ENCODE results near the gene ANO1.
"Not testable (repeated sequence)": the region's sequence is repeated elsewhere in the genome, so short reads cannot be mapped to it uniquely, and the experiment has no call there.

ANO1 gene

DNA sequence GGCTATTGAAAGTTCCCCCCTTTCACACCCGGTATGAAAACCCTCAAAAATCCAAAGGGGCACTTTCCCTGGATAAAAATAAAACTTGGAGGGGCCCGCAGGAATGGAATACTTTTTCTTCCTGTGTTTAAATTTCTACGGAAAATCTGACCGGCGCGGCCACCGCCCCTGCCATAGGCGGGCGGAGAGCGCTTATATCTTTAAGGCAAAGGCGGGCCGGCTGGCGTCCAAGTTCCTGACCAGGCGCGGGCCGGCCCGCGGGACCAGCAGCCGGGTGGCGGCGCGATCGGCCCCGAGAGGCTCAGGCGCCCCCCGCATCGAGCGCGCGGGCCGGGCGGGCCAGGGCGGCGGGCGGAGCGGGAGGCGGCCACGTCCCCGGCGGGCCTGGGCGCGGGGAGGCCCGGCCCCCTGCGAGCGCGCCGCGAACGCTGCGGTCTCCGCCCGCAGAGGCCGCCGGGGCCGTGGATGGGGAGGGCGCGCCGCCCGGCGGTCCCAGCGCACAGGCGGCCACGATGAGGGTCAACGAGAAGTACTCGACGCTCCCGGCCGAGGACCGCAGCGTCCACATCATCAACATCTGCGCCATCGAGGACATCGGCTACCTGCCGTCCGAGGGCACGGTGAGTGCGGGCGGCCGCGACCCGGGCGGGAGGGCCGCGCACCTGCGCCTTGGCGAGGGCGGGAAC, at the start of gene ANO1:
ANO1 (plus strand) TSS at position 223 of the 686 bp plus-strand sequence; CDS start at position 513, 290 bp downstream.
- no peak for DNase-seq

DNA sequence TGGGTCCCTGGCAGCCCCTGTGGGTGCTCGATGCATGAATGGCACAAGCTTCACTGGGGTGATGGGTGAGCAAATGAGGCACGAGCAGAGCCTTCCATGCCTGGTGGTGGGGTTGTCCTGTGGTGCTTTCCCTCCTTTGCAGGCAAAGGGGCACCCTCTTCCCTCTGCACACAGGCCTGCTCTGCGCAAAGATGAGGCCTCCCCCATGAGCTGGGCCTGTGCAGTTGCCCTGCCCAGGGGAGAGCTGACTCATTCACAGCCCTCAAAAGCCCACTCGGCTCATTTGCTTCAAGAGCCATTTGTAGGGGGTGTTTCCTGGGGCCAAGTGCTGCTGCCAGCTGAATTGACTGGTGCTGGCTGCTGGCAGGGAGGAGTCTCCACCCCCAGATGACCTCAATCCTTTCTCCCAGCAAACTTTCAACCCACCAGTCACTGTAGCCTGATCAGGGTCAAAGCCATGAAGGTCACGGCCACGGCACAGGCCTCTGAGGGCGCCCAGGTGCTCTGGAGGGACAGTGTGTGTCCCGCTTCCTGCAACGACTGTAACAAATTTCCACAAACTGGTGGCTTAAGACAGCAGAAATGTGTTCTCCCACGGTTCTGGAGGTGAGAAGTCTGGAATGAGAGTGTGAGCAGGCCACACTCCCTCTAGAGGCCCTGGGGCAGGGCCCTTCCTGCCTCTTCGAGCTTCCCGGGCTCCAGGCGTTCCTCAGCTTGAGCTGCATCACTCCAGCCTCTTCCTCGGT, 48.8 kb upstream of the ANO1 start:
- DNase-seq, result no peak

DNA sequence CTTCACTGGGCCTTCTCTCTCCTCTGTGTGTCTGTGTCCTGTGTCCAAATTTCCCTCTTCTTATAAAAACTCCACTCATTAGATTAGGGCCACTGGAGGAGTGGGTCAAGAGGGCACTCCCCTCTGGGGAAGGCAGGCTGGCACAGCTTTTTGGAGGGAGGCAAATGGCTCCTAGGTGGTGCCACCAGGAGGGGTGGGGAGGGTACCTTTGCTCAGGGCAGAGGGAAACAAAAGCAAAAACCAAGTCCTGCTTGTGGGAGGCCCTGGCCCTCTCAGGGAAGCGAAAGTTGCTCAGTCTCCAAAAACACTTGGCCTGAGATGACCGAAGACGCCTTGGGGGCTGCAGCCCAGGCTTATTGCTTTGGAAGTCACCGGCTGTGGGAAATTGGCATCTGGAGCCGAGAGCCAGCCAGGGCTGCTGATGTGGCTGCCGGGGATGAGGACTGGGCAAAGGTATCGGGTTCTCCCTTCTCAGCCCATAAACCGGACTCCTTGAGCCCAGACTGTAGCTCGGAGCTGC, 48.2 kb upstream of the ANO1 start:
- DNase-seq, result no peak

DNA sequence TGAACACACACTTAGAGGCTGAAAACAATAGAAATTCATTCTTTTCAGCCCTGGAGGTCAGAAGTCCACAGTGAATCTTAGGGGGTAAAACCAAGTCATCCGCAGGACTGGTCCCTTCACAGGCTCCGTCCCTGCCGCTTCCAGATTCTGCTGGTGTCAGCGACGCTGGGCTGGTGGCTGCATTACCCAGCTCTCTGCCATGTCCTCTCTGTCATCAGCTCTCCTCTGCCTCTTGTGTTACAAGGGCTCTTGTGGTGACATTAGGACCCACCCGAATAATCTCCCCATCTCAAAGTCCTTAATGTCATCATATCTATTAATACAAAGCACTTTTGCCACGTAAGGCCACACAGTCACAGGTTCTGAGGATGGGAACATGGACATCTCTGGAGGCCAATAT, 47.7 kb upstream of the ANO1 start:
- DNase-seq, result no peak

DNA sequence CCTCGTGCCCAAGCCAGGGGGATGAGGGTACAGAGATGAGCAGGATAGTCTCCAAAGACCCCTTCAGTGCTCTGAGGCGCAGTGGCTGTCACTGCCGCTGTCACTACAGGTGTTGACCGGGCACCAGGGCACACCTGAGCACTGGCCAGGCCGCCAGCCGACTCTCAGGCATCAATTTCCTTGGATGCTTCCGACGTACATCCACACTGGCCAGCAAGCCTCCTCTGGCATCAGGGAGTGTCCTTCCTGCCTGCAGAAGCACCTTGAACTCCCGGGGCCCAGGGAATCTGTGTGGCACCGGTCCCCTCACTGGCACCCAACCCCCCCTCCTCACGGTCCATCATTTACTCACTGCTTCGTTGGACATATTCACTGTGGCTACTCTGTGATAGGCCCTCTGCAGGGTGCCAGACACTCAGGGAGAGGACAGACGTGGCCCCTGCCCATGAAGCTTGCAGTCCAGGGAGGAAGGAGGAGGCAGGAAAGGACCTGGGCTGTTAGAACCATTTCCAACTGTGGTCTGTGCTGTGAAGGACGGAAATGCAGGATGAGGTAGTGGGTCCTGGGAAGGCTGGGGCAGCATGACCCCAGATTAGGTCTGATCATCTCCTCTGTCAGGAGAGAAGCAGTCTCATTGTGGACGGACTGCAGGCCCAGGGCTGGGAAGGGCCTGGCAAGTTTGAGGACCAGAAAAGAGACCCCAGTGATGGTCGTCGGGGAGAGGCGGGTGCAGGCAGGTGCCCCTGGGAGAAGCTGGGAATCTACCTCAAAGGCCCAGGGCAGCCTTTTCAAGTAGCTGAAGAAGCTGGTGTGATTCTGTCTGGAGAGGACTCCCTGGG, 46.3 kb upstream of the ANO1 start:
- DNase-seq, result no peak

DNA sequence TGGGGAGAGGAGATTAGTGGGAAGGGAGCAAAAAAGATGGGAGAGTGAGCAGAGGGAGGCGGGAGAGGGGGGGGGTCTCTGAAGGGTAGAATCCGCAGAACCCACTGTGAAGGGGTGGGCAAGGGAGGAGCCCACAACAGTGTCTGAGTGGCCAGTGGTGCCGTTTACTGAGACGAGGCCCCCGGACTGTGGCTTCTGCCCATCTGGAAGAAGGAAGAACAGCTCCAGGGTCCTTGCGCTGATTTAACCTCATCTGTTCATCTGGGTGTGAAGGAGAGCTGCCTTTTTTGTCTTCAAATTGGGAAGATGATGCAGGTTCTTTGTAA, 45.7 kb upstream of the ANO1 start:
- DNase-seq, result no peak

DNA sequence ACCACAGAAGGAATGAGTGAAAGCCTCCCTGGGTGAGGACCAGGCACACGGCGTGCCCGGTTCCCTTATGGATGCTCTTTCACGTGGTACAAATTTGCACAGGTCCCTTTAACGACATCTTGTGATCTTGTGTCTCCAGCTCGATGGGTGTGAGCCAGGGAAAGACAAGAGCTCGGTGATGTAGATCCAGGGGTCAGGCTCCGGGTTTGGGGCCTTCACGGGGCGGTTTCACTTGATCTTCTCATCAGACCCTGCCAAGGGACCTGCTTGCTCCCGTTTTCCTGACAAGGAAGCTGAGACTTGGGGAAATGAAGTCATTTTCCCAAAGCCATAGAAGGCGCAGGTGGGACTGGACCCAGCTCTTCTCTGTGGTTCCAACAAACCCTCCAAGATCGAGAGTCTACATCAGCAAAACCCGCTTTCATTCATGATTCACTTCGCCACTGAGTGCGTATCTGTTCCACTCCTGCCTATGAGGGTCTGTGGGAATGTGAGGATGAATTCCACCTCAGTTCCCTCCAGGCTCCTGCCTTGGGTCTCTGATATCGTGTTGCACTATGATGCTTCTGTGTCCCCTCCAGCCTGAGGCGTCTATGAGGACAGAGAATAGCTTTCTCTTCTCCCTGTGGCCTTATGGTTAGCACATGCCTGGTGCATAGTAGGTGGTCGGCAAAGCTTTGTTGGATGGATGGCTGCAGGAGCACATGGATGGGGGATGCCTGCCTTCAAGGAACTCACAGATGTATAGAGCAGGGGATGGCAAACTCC, 45.0 kb upstream of the ANO1 start:
- no peak for DNase-seq

DNA sequence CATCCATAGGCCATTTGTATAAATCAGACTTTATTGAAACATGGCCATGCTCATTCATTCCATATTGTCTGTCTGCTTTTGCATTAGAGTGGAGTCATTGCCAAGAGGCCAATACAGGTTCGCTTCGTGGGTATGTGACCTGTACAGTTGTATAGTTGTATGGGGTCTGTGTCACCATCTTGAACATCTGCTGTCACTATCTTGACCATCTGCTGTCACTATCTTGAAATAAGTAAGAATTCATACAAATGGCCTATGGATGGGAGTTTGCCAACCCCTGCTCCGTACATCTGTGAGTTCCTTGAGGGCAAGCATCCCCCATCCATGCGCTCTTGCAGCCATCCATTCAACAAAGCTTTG, 44.4 kb upstream of the ANO1 start:
- DNase-seq, result no peak

DNA sequence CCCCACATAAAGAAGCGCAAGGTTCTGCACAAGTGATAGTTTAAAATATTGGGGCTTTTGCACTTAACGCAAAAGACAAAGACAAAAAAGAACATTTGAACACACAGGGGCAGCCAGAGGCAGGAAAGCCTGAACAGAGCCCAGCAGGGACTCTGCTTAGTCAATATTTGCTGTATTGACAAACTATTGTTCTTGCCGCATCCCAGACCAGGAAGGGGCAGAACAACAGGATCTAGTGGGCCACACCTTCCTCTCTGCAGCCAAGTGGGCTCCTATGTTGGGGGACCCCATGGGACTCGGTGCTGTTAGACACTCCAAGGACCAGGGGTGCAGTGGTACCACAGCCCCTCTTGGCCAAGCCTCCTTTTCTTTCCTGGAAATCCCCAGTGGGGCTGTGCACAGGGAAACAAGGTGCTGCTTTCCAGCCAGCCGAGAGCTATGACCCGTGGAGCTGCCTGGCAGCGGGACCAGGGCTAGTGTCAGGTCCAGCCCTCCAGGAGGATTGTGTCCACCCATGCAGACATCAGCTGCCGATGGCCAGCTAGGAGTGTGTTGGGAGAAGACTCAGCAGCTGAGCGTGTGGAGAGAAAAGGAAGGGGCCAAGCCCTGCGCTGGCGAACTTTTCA, 43.3 kb upstream of the ANO1 start:
- no peak for DNase-seq

DNA sequence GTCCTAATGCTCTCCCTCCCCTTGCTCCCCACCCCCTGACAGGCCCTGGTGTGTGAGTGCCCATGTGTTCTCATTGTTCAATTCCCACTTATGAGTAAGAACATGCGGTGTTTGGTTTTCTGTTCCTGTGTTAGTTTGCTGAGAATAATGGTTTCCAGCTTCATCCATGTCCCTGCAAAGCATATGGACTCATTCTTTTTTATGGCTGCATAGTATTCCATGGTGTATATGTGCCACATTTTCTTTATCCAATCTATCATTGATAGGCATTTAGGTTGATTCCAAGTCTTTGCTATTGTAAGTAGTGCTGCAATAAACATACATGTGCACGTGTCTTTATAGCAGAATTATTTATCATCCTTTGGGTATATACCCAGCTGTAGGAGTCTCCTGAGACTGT, 42.5 kb upstream of the ANO1 start:
- DNase-seq, result not testable (repeated sequence)

DNA sequence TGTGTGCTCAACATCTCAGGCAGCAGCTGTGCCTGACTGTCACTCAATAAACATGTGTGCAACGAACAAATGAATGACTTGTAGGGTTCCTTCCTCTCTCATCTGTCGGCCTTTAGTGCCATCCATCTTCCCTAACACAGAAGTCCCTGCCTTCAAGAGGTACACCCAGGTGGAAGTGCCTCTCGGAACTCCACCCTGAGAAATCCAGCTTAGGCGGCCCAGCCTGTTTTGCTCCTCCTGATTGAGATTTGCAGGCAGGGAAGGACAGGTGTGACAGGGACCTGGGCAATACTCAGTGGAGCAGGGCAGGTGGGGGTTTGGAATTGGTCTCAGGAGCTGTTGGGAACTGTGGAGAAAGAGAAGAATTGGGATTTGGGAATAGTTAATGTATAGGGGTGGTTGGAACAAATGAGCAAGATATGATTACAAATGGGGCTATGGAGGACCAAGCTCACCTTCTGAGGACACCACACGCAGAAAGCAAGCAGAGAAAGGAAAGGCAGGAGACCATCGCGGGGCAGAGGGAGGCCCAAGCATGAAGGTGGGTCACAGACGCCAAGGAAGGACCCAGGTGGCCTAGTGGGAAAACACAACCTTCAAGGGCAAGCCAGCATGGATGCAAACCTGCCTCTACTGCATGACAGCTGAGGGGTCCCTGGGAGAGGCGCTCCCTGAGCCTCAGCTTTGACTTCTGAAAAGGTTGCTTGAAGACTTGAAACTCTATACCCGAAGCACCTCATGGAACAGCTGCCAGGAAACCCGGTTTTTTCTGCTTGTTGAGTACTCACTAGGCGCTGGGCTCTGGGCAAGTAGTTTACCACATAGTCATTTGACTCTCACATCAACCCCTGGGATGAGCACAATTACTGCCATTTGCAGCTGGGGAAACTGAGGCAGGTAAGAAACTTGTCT, 40.9 kb upstream of the ANO1 start:
- DNase-seq, result no peak

DNA sequence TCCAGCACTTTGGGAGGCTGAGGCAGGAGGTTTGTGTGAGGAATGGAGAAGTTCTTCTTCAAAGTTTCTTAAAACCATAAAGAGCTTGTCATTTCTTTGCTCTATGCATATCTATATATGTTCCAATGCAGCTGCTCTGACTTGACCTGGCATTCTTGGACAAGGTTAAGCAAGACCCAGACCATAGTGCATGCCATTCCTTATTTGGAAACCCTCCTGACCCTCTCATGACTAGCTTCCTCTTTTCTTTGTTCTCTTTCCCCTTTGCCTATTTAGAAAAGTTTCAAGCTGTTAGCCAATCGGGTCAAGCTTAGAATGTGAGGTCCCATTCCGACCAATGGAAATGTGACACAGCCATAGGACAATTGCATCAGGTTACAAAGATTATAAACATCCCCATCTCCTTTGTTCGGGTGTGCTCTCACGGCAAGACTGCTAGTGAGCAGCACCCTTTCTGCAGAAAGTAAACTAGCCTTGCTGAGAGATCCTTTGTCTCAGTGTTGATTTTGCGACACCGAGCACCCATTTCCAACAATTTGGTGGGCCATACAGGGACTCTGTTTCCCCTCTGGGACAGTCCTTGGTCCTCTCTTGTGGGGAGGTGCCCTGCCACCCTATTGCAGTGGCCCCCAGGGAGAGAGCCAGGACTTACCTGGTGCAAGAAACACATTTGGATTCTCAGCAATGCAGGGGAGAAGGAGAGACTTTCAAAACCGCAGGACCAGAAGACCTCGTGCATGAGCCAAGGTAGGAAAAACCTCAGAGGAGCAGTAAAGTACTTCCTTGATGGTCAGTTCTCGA, 39.9 kb upstream of the ANO1 start:
- peak; percentile 6 for DNase-seq

DNA sequence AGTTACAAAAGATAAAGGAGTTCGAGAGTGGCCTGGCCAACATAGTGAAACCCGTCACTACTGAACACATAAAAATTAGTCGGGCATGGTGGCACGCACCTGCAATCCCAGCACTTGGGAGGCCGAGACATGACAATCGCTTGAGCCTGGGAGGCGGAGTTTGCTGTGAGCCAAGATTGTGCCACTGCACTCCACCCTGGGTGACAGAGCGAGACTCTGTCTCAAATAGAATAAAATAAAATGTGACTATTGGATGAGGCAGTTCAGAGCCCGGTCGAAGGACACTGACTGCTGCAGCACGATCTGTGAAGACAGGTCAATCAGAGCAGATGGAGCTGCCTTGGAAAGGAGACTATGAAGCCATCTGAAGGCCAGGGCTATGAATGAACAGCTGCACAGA, 37.7 kb upstream of the ANO1 start:
- DNase-seq, result no peak

DNA sequence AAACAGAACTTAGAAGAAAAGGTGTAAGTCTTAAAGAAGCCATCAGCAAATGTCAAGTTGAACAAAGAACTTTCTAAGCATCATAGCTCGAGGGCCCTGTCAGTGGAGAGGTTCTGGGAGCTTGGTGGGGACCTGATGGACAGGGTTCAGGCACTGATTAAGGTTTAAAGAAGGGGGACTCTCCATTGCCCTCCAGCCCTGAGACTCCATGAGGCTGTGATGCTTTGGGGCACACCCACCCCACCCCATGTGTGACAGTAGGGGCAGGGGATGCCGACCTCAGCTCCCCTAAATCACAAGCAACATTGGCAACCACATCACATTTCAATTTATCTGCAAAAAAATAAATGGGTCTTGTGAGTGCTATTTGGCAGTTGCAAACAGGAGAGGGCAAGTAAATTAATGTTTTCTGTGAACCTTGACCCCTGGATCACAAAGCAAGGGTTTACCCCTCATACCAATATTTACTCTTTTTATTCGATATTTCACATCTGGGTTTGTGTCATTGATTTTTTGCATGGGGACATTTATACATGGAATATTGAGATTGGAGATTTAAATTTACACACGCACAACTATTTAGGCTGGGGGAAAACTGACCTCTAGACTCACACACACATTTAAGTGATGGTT, 37.1 kb upstream of the ANO1 start:
- DNase-seq, result no peak

DNA sequence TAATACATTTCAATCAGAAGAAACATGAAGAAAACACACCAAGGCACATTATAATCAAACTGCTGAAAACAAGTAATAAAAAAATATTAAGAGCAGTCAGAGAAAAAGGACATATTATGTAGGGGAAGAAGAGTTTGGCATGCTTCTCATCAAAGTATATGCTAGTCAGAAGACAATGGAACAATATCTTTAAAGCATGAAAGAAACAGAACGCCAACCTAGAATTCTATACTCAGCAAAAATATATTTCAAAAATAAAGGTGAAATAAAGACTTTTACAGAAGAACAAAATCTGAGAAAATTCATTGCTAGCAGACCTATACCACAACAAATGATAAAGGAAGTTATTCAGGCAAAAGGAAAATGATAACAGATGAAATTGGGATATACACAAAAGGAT, 34.6 kb upstream of the ANO1 start:
- no peak for DNase-seq

DNA sequence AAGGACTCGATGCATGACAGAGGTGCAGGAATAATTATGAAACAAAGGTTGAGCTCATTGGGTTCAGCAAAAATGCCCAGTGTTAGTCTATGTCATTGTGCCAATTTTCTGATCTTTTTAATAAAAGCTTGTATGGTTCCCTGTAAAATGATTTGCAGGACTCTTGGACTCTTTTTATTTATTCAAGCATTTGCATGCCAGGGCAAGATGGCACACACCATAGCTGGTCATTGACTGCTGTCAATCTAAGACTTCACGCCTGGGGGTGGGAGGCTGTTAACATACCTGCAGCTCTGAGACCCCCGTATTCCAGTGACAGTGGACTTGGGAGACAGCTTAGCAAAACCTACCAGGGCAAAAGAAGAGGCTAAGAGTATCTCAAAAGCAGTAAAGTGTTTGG, 32.0 kb upstream of the ANO1 start:
- no peak for DNase-seq

DNA sequence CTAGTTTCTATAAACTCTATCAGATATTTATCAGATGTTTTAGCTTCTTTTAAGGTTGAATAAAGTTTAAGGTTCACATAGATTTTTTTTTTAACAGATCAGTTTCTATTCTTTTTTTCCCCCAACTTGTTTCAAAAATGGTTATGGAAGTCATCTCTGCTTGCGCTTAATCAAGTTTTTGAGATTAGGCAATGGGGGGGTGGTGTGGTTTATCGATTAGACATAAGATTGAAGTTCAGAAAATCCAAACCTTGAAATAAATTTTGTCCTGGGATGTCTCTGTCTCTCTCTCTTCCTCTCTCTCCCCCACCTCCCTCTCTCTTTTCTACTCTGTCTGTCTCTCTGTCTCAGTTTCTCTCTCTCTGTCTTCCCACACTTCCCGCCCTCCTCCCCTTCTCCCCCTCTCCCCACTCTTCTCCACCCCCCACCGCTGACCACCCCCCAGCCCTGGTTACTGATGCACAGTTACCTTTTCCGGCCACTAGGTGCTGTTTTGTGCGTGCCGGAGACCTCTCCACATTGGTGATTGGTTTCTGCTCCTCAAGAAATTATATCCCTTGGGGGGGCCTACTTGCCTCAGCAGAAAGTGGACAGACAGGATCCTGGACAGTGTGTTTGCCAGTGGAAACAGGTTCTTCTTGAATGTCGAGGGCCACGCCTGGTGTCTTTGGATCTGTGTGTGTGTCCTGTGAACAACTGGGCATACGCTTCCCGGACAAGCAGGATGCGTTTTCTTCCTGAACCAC, 29.7 kb upstream of the ANO1 start:
- DNase-seq, result peak; percentile 7

DNA sequence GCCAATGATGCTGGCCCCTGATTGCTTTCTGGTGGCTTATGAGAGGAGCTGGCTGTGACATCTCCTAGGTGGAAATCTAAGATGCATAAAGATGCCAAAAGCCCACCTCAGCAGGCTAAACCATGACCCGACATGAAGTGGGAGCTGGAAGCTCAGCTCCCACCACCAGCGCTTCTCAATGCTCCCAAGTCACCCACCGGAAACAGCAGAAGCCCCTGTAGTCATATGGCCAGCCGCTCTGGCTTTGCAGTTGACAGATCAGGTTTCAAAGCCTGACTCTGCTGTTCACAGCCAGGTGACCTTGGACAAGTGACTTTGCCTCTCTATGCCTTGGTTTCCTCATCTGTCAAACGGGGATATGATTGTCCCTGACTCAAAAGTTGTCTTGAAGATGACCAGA, 29.1 kb upstream of the ANO1 start:
- no peak for DNase-seq

DNA sequence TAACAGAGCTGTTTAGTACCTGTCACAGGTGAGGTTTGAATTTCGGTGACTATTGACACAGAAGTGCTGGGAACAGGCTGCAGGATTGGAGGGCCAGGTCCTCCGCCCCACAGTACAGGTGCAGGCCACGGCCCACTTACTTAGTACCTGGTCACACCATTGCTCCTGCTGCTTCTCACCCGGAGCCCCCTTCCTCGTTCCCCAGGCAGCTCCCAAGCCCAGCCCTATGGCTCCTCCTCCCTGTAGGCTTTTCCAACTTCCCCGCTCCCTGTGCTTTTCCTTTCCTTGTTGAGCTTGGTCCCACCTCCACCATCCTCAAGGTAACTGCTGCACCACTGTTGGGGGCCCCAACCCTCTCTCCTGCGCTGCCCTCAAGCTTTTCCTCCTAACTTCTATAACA, 27.9 kb upstream of the ANO1 start:
- no peak for DNase-seq

All from hematopoietic multipotent progenitor cell treated with erythropoietin and hydrocortisone succinate and interleukin-3 and kit ligand, for 4 days (in vitro differentiated cells).